Heart left ventricle (tissue), 13 donors: ENCODE data around the gene SAP130.

Experiments used
- CTCF ChIP-seq, 12 donors: fragments of 200-600 bp; sonication (generic) in 4 of 12; IDR thresholded peaks; one replicate each; pipeline versions ENCODE4 v1.5.0 to v1.8.0; 2018 to 2022; ENCODE audit warnings: antibody characterized with exemption in 12 of 12, mild to moderate bottlenecking in 5 of 12
- POLR2A ChIP-seq, 2 donors: fragments of 450-650 bp; IDR thresholded peaks; one replicate each; pipeline ENCODE4 v1.6.1; 2017; ENCODE audit warnings: antibody characterized with exemption in 2 of 2, mild to moderate bottlenecking in 2 of 2, moderate library complexity in 2 of 2
- donor health status: ischemic (EF 13 %, LVEDD 7.1; RV severe dilation, severe dysfunction).
- donor health status: DM: no; HTN: yes; CAD: no.
- donor health status: DM: no; HTN: no; CAD: no.
- donor health status: ischemic (EF 25% LVEDD 6.9; RV normal size, moderate dysfunction).
- donor health status: ischemic (EF 25% LVEDD 5.7; RV mildly dilated, moderate dysfunction).
- donor health status: ischemic (EF 35%, LVEDD 5.7; RV mildly dilated, moderate dysfunction).
- donor health status: nonischemic (EF 11% LVEDD 7.7; RV severe dilation, severe dysfunction).
- donor health status: DM: yes; HTN: yes; CAD: no.
- donor health status: PGD.
- donor health status: ischemic (EF 29% LVEDD 5.4; RV normal size, mild dysfunction).
- donor health status: nonischemic (EF 23%, LVEDD 6.1; RV moderate dilation, normal function).

- no peak for TF ChIP-seq POLR2A (IDR thresholded peaks at IDR 0.05)
- TF ChIP-seq CTCF (IDR thresholded peaks at IDR 0.05) = no peak
Measured at GRCh38 chr2:127929449-127929848, 98.4 kb downstream of the SAP130 start.
